Adrenal gland (tissue), 5 donors: ENCODE data around the gene HEMK1.

Experiments used
- POLR2A ChIP-seq, 2 donors: fragments of 450-650 bp; IDR thresholded peaks; one replicate each; pipeline ENCODE4 v1.6.1; 2017; ENCODE audit warnings: antibody characterized with exemption in 2 of 2, mild to moderate bottlenecking in 2 of 2, moderate library complexity in 1 of 2
- TF ChIP-seq, protein P1 (sequence below), 6 experiments: fragments of 450-650 bp in 4 of 6; fragments of 200-600 bp in 2 of 6; sonication (generic) in 1 of 6; IDR thresholded peaks; 1 replicate in 5 of 6; 2 replicates in 1 of 6; pipeline versions ENCODE4 v1.5.1 to v1.8.0; 2016 to 2021; ENCODE audit warnings: antibody characterized with exemption in 6 of 6, mild to moderate bottlenecking in 2 of 6, moderate library complexity in 1 of 6
- donor health status: DM: no; HTN: no; CAD: no.

DNA sequence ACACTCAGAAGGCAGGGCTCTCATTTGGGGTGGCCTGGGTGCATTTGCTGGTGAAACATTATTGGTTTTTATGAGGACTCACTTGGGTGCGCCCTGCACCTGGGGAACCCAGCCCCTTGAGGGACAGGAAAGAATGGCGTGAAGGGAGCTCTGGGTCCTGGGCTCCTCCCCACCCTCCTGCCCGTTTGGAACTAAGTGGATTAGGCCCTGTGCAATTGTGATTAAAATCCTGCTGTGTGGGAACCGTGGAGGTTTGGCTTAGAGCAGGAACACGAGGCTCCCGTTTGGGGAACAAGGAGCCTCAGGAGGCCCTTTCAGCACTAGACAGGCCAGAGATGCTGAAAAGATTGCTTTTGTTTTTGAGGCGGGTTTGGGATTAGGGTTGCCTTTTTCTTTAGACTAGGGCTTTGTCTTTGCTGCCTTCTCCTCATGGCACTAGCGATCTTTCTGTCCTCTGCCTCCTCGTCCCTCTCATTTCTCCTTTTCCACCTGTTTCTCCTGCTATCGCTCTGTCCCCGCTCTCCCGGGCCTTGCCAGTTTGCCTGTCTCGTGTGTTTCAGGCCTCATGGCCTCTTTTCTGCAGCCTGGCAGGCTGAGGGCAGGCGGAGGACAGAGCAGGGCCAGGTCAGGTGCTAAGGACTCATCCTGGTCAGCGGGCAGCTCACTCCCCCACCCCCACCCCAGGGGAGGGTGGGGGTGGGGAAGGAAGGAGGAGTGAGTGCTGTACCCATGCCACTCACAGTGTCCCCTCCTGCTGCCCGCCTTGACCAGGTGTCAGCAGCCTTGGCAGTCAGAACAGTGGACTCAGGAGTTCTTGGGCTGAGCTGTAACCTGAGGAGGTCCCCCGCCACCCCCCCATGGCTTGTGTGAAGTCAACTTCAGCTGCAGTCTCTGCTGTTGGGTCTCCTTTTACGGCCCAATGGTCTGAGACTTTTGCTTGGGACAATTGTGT is 56.2 kb downstream of the HEMK1 start:
- TF ChIP-seq, protein P1, sequence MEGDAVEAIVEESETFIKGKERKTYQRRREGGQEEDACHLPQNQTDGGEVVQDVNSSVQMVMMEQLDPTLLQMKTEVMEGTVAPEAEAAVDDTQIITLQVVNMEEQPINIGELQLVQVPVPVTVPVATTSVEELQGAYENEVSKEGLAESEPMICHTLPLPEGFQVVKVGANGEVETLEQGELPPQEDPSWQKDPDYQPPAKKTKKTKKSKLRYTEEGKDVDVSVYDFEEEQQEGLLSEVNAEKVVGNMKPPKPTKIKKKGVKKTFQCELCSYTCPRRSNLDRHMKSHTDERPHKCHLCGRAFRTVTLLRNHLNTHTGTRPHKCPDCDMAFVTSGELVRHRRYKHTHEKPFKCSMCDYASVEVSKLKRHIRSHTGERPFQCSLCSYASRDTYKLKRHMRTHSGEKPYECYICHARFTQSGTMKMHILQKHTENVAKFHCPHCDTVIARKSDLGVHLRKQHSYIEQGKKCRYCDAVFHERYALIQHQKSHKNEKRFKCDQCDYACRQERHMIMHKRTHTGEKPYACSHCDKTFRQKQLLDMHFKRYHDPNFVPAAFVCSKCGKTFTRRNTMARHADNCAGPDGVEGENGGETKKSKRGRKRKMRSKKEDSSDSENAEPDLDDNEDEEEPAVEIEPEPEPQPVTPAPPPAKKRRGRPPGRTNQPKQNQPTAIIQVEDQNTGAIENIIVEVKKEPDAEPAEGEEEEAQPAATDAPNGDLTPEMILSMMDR (IDR thresholded peaks at IDR 0.05): no peak
- TF ChIP-seq POLR2A (IDR thresholded peaks at IDR 0.05): no peak
